Activated gamma-delta T cell treated with Interleukin-2 at 50 U/mL for 16 hours (primary cell): ENCODE measurements around the gene ZG16B.

ENCODE experiments used
- DNase-seq: peaks from one replicate; pipeline ENCODE4 v3.0.0-alpha.2; 2020

Gene ZG16B

GRCh38 chr16:2808181-2808580, 21.9 kb upstream of the ZG16B start:
- no peak for DNase-seq

GRCh38 chr16:2809149-2809760, 20.8 kb upstream of the ZG16B start:
- no peak for DNase-seq

- DNase-seq: no peak
Measured at GRCh38 chr16:2810651-2811050, 19.5 kb upstream of the ZG16B start.

GRCh38 chr16:2811703-2812471, 18.2 kb upstream of the ZG16B start:
- no peak for DNase-seq

- DNase-seq: no peak
Measured at GRCh38 chr16:2813771-2814221, 16.3 kb upstream of the ZG16B start.

- DNase-seq: no peak
Measured at GRCh38 chr16:2814551-2815298, 15.4 kb upstream of the ZG16B start.

GRCh38 chr16:2815299-2815771, 14.8 kb upstream of the ZG16B start:
- no peak for DNase-seq

- DNase-seq: peak; percentile 28
Measured at GRCh38 chr16:2816751-2817339, 13.3 kb upstream of the ZG16B start, which contains the start of gene PRSS21. PRSS21 (plus strand) TSS chr16:2817237; CDS start chr16:2817269, 32 bp downstream.

GRCh38 chr16:2817340-2818271, 12.5 kb upstream of the ZG16B start:
- no peak for DNase-seq

- DNase-seq: no peak
Measured at GRCh38 chr16:2818272-2818876, 11.7 kb upstream of the ZG16B start.

- DNase-seq: no peak
Measured at GRCh38 chr16:2819179-2819938, 10.7 kb upstream of the ZG16B start.

GRCh38 chr16:2819939-2820835, 9.9 kb upstream of the ZG16B start:
- no peak for DNase-seq

- DNase-seq: no peak
Measured at GRCh38 chr16:2820836-2821486, 9.1 kb upstream of the ZG16B start.

- no peak for DNase-seq
Measured at GRCh38 chr16:2821487-2822157, 8.5 kb upstream of the ZG16B start.

- DNase-seq: no peak
Measured at GRCh38 chr16:2822158-2822495, 8.0 kb upstream of the ZG16B start.

- no peak for DNase-seq
Measured at GRCh38 chr16:2822496-2822895, 7.6 kb upstream of the ZG16B start.

- no peak for DNase-seq
Measured at GRCh38 chr16:2824626-2825025, 5.5 kb upstream of the ZG16B start.

GRCh38 chr16:2825049-2825742, 4.9 kb upstream of the ZG16B start:
- no peak for DNase-seq
